Subcutaneous adipose tissue (tissue), 4 donors: ENCODE measurements around the gene FGF8. TPM values are rescaled to one million over a fixed set of nuclear protein-coding genes. Genes with fewer than 3 reads are reported as not detected.

Experiments used
- total RNA-seq, 4 donors: library from RNA; depleted of rRNA; stranded (reverse); fragments of >200 nt; gene quantifications; one replicate each; pipeline ENCODE4 v1.1.0, GENCODE V29; 2016
- TF ChIP-seq, protein P1 (sequence below): fragments of 450-650 bp; IDR thresholded peaks from one replicate; pipeline ENCODE4 v1.5.1; 2016; ENCODE audit warnings: low read depth, mild to moderate bottlenecking, control low read depth, antibody characterized with exemption, moderate library complexity

Gene FGF8
- total RNA-seq, 4 donors from 2014 or later: not detected

- TF ChIP-seq, protein P1, sequence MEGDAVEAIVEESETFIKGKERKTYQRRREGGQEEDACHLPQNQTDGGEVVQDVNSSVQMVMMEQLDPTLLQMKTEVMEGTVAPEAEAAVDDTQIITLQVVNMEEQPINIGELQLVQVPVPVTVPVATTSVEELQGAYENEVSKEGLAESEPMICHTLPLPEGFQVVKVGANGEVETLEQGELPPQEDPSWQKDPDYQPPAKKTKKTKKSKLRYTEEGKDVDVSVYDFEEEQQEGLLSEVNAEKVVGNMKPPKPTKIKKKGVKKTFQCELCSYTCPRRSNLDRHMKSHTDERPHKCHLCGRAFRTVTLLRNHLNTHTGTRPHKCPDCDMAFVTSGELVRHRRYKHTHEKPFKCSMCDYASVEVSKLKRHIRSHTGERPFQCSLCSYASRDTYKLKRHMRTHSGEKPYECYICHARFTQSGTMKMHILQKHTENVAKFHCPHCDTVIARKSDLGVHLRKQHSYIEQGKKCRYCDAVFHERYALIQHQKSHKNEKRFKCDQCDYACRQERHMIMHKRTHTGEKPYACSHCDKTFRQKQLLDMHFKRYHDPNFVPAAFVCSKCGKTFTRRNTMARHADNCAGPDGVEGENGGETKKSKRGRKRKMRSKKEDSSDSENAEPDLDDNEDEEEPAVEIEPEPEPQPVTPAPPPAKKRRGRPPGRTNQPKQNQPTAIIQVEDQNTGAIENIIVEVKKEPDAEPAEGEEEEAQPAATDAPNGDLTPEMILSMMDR: no peak
Observed at GRCh38 chr10:101766306-101766705, 9.6 kb downstream of the FGF8 start.

GRCh38 chr10:101763141-101763846, 12.6 kb downstream of the FGF8 start:
- TF ChIP-seq, protein P1: no peak

- TF ChIP-seq, protein P1: no peak
Observed at GRCh38 chr10:101762736-101763135, 13.2 kb downstream of the FGF8 start.

DNA sequence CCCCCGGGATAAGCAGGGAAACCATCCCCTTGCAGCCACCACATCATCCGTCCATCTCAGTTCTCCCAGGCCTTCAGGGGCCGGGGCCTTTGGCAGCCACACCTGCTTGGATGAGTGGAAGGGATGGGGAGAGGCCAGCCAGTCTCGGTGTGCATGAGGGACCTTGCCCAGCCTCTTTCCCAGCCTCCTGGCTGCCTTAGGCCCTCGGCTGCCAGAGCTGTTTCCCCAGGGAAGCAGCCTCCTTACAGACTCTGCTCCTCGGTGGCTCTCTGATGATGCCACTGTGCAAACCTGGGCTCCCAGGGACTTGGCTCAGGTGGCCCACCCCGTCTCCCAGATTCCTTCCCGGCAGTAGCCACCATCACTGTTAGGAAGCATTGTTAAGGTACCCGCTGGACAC, 14.7 kb downstream of the FGF8 start:
- TF ChIP-seq, protein P1: no peak

- TF ChIP-seq, protein P1: no peak
Observed at GRCh38 chr10:101760510-101760909, 15.4 kb downstream of the FGF8 start.

DNA sequence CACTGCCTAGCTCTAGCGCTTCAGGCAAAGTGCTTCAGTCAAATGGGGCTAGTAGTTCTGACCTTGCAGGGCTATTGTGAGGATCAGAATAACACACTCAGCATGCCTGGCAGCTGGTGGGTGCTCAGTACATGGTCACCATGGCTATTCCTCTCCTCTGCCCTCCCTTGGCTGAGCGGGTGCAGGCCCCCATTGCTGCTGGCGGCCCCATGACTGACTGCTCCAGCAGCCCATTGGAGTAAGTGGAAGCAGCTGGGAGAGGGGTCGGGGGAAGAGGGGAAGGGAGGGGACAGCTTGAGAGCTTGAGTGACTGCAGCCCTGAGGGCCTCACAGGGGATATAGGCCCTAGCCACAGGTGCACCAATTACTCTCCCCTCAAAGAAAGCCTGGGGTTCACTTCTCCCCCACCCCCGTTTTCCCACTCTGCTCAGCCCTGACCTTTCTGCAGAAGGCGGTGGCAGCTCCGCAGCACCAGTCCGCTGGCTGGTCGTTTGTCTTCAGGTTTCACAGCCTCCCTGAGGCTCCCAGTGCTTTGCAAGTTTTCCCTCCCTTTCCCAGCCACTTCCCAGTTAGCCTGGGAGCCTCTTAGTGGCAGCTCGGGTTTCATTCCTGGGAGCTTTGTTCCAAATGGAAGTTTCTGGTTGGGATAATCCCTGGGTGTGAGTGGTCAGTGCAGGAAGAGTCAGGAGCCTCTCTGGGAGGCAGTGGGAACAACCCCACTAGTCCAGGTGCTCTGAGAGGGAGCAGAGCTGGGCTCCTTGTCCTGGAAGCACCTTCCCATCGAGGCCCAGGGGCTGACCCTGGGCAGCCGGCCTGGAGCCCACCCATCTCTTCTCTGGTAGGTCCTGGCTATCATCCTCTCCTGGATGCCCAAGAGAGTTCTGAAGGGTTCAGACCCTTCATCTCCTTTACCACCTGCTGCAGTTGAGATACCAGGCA, 16.3 kb downstream of the FGF8 start:
- TF ChIP-seq, protein P1: no peak

DNA sequence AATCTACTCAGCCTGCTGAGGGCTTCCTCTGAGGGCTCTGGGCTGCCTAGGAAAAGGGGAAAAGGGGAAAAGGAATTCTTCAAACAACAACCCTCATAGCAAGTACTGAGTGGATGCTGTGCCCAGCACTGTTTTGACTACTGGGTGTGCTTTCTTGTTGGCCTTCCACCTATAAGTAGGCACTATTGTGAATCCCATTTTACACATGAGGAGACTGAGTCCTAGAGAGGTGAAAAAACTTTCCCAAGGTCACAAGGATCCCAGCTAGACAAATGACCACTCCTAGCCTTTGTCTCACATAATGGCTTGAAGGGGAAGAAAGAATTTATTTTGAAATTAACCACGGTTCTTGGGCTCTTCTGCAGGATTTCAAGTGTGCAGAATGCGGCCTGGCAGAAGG, 17.1 kb downstream of the FGF8 start:
- TF ChIP-seq, protein P1: no peak
